Measurements from ENCODE around the gene MCIDAS.

DNA sequence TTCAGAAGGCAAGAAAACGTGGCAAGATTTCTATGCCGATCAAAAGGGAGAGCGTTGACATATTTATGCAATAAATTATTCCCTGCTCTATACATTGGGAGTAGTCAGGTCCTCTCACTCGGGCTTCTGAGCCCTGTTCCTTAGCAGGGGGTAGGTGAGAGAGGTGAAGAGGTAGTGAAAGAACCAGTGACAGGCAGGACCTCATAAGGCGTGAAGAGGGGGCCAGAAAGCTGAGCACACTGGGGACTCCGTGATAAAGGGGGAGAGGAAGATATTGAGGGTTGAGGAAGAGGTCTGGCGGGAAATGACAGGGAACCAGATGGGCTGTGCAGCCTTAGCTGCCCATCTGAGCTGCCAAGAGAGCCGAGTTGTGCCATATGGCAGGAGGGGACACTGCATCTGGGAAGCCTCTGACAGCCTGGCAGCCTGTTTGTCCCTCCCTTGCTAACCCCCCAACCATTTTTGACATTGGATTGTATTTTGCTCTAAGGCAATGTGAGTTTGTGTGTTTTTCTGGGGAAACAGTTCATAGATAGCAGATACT lies 53.4 kb downstream of the MCIDAS start:
- TF ChIP-seq SP1 (IDR thresholded peaks at IDR 0.05) = no peak
- TF ChIP-seq SP1 (CRISPR knock-in tag; IDR thresholded peaks at IDR 0.05) = no peak
- TF ChIP-seq ARNT2 (CRISPR knock-in tag; IDR thresholded peaks at IDR 0.05; ENCODE audit: low read depth) = no peak
- no peak for TF ChIP-seq ZNF101 (CRISPR knock-in tag; IDR thresholded peaks at IDR 0.05; ENCODE audit: borderline replicate concordance, low read depth)
- no peak for TF ChIP-seq IRF2 (CRISPR knock-in tag; IDR thresholded peaks at IDR 0.05)
- TF ChIP-seq, protein P1, sequence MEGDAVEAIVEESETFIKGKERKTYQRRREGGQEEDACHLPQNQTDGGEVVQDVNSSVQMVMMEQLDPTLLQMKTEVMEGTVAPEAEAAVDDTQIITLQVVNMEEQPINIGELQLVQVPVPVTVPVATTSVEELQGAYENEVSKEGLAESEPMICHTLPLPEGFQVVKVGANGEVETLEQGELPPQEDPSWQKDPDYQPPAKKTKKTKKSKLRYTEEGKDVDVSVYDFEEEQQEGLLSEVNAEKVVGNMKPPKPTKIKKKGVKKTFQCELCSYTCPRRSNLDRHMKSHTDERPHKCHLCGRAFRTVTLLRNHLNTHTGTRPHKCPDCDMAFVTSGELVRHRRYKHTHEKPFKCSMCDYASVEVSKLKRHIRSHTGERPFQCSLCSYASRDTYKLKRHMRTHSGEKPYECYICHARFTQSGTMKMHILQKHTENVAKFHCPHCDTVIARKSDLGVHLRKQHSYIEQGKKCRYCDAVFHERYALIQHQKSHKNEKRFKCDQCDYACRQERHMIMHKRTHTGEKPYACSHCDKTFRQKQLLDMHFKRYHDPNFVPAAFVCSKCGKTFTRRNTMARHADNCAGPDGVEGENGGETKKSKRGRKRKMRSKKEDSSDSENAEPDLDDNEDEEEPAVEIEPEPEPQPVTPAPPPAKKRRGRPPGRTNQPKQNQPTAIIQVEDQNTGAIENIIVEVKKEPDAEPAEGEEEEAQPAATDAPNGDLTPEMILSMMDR (CRISPR knock-in tag; IDR thresholded peaks at IDR 0.05) = no peak
- TF ChIP-seq EHMT2 (IDR thresholded peaks at IDR 0.05; ENCODE audit: borderline replicate concordance, low read depth, low read length) = no peak
- no peak for TF ChIP-seq ZFP36 (IDR thresholded peaks at IDR 0.05; ENCODE audit: borderline replicate concordance, low read depth, low read length, partially characterized antibody)
- TF ChIP-seq, protein P2, sequence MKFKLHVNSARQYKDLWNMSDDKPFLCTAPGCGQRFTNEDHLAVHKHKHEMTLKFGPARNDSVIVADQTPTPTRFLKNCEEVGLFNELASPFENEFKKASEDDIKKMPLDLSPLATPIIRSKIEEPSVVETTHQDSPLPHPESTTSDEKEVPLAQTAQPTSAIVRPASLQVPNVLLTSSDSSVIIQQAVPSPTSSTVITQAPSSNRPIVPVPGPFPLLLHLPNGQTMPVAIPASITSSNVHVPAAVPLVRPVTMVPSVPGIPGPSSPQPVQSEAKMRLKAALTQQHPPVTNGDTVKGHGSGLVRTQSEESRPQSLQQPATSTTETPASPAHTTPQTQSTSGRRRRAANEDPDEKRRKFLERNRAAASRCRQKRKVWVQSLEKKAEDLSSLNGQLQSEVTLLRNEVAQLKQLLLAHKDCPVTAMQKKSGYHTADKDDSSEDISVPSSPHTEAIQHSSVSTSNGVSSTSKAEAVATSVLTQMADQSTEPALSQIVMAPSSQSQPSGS (CRISPR knock-in tag; IDR thresholded peaks at IDR 0.05) = no peak
- TF ChIP-seq, protein P3, sequence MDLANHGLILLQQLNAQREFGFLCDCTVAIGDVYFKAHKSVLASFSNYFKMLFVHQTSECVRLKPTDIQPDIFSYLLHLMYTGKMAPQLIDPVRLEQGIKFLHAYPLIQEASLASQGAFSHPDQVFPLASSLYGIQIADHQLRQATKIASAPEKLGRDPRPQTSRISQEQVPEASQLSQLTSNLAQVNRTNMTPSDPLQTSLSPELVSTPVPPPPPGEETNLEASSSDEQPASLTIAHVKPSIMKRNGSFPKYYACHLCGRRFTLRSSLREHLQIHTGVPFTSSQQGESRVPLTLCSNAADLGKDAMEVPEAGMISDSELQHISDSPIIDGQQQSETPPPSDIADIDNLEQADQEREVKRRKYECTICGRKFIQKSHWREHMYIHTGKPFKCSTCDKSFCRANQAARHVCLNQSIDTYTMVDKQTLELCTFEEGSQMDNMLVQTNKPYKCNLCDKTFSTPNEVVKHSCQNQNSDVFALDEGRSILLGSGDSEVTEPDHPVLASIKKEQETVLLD (CRISPR knock-in tag; IDR thresholded peaks at IDR 0.05; ENCODE audit: low read depth) = no peak
- TF ChIP-seq MTA3 (CRISPR knock-in tag; IDR thresholded peaks at IDR 0.05) = no peak
